ENCODE data around the gene HSPA2. TPM values are rescaled to one million over a fixed set of nuclear protein-coding genes. Genes with fewer than 3 reads are reported as not detected.
"Not testable (repeated sequence)": the region's sequence is repeated elsewhere in the genome, so short reads cannot be mapped to it uniquely, and the experiment has no call there.

The HSPA2 gene
- total RNA-seq, 1 experiment from 2014 or later, result 0.15 TPM

GRCh38 chr14:64561631-64562030 lies 21.1 kb downstream of the HSPA2 start:
- Histone ChIP-seq H3K9me3 (ENCODE audit: low read length) (no peaks in the 10 kb centered on the region), H3K27ac (ENCODE audit: low read length) (no peak overlapping the region), H3K79me2 (ENCODE audit: low read length) (no peaks in the 10 kb centered on the region), H3K4me2 (ENCODE audit: low read depth, low read length, poor library complexity, severe bottlenecking) (no peak overlapping the region), H3K9me2 (replicated peaks; ENCODE audit: insufficient read depth, low read length) (no peaks in the 10 kb centered on the region), H3K4me1 (ENCODE audit: low read length) (no peaks in the 10 kb centered on the region), H3K27me3 (ENCODE audit: low read length) (no peaks in the 10 kb centered on the region), H3K9ac (ENCODE audit: low read length) (no peak overlapping the region), H3K4me3 (ENCODE audit: low read length) (no peak overlapping the region), H3K36me3 (ENCODE audit: insufficient read depth, low read length) (no peaks in the 10 kb centered on the region), H2AFZ (ENCODE audit: low read length) (no peak overlapping the region), H4K20me1 (ENCODE audit: insufficient read depth, low read depth, low read length) (no peaks in the 10 kb centered on the region)
- DNase-seq, result no peak

DNA sequence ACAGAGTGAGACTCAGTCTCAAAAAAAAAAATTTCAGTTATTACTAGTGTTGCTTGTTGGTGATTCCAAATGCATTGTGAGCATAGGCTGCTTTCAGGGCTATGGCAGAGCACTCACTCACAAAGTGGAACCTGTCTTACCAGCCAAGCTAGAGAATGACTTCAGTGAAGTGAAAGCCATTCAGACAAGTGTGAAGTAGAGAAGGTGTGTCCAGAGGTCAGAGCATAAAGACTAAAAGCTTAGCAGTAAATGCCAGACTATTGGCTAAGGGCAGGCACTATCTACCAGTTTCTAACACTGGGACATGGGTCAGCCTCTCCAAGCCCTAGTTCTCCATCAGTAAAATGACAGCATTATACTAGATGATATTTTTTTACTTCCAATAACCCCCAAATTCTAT lies 21.9 kb downstream of the HSPA2 start:
- Histone ChIP-seq H3K9me2 (replicated peaks; ENCODE audit: insufficient read depth, low read length) (no peaks in the 10 kb centered on the region), H2AFZ (ENCODE audit: low read length) (no peak overlapping the region), H3K4me1 (ENCODE audit: low read length) (no peaks in the 10 kb centered on the region), H3K9me3 (ENCODE audit: low read length) (no peaks in the 10 kb centered on the region), H4K20me1 (ENCODE audit: insufficient read depth, low read depth, low read length) (no peaks in the 10 kb centered on the region), H3K36me3 (ENCODE audit: insufficient read depth, low read length) (no peaks in the 10 kb centered on the region), H3K79me2 (ENCODE audit: low read length) (no peaks in the 10 kb centered on the region), H3K27me3 (ENCODE audit: low read length) (no peaks in the 10 kb centered on the region), H3K27ac (ENCODE audit: low read length) (no peak overlapping the region), H3K9ac (ENCODE audit: low read length) (no peak overlapping the region), H3K4me2 (ENCODE audit: low read depth, low read length, poor library complexity, severe bottlenecking) (no peak overlapping the region), H3K4me3 (ENCODE audit: low read length) (no peak overlapping the region)
- no peak for DNase-seq

DNA sequence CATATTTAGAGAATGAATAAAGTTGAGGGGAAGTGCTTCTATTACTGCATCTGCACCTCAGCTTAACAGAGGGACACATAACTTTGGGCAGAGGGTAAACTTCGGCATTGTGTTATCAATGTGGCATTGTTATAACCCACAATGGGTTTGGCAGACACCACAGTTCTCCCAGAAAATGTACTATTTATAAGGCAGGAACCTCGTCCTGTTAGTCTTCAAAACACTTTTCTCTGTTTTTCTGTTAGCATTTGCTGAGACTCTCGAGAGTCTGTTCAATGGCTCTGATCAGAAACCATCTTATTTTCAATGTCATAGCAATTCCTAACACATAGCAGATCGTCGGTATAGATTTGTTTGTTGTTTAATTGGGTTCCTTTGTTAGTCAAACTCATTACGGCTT lies 23.2 kb downstream of the HSPA2 start:
- Histone ChIP-seq H3K4me3 (ENCODE audit: low read length) (no peak overlapping the region), H3K36me3 (ENCODE audit: insufficient read depth, low read length) (no peaks in the 10 kb centered on the region), H3K9ac (ENCODE audit: low read length) (no peak overlapping the region), H4K20me1 (ENCODE audit: insufficient read depth, low read depth, low read length) (no peaks in the 10 kb centered on the region), H3K9me3 (ENCODE audit: low read length) (no peaks in the 10 kb centered on the region), H3K79me2 (ENCODE audit: low read length) (no peaks in the 10 kb centered on the region), H3K4me1 (ENCODE audit: low read length) (no peaks in the 10 kb centered on the region), H3K9me2 (replicated peaks; ENCODE audit: insufficient read depth, low read length) (no peaks in the 10 kb centered on the region), H2AFZ (ENCODE audit: low read length) (no peak overlapping the region), H3K4me2 (ENCODE audit: low read depth, low read length, poor library complexity, severe bottlenecking) (no peak overlapping the region), H3K27ac (ENCODE audit: low read length) (no peak overlapping the region), H3K27me3 (ENCODE audit: low read length) (no peaks in the 10 kb centered on the region)
- DNase-seq, result no peak

DNA sequence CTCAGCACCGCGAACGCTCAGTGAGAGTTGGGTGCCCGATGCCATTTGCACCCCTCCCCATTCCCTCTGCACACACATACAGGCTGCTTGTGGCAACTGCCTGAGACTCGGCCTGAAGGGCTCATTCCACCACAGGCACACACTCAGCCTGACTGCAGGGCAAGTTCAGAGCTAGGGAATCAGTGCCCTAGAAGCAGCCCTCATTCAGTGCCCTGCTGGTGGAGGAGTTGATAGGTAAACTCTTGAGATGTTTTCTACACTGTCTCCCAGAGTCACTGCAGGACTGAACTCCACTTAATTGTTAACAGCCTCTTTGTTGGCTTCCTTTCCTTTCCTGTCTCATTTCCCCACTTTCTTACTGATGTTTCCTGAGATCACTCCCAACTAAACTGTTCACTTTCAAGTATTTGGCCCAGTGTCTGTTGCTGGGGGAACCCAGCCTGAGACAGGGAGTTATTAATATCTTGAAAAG lies 26.1 kb downstream of the HSPA2 start:
- DNase-seq, result no peak
- H2AFZ ChIP-seq (ENCODE audit: low read length), result no peak overlapping the region

GRCh38 chr14:64569138-64569631 lies 28.6 kb downstream of the HSPA2 start:
- Histone ChIP-seq H3K4me3 (ENCODE audit: low read length) (no peak overlapping the region), H2AFZ (ENCODE audit: low read length) (no peak overlapping the region), H3K27ac (ENCODE audit: low read length) (no peak overlapping the region), H3K9me3 (ENCODE audit: low read length) (no peaks in the 10 kb centered on the region), H3K4me1 (ENCODE audit: low read length) (no peaks in the 10 kb centered on the region), H3K79me2 (ENCODE audit: low read length) (no peaks in the 10 kb centered on the region), H3K27me3 (ENCODE audit: low read length) (no peaks in the 10 kb centered on the region), H4K20me1 (ENCODE audit: insufficient read depth, low read depth, low read length) (no peaks in the 10 kb centered on the region), H3K36me3 (ENCODE audit: insufficient read depth, low read length) (no peaks in the 10 kb centered on the region), H3K9me2 (replicated peaks; ENCODE audit: insufficient read depth, low read length) (no peaks in the 10 kb centered on the region), H3K9ac (ENCODE audit: low read length) (no peak overlapping the region), H3K4me2 (ENCODE audit: low read depth, low read length, poor library complexity, severe bottlenecking) (no peak overlapping the region)
- DNase-seq, result no peak

More for the DNA sequence above, 26.1 kb downstream of the HSPA2 start:
- Histone ChIP-seq H3K4me2 (ENCODE audit: low read depth, low read length, poor library complexity, severe bottlenecking) (no peak overlapping the region), H3K4me1 (ENCODE audit: low read length) (no peaks in the 10 kb centered on the region), H3K9ac (ENCODE audit: low read length) (no peak overlapping the region), H3K9me3 (ENCODE audit: low read length) (no peaks in the 10 kb centered on the region), H3K4me3 (ENCODE audit: low read length) (no peak overlapping the region), H3K9me2 (replicated peaks; ENCODE audit: insufficient read depth, low read length) (no peaks in the 10 kb centered on the region), H3K27me3 (ENCODE audit: low read length) (no peaks in the 10 kb centered on the region), H3K27ac (ENCODE audit: low read length) (no peak overlapping the region), H3K79me2 (ENCODE audit: low read length) (no peaks in the 10 kb centered on the region), H3K36me3 (ENCODE audit: insufficient read depth, low read length) (no peaks in the 10 kb centered on the region), H4K20me1 (ENCODE audit: insufficient read depth, low read depth, low read length) (no peaks in the 10 kb centered on the region)

- not testable (repeated sequence) for H3K4me2 ChIP-seq (ENCODE audit: low read depth, low read length, poor library complexity, severe bottlenecking); DNase-seq; H3K4me1 ChIP-seq (ENCODE audit: low read length); H3K9me2 ChIP-seq (replicated peaks; ENCODE audit: insufficient read depth, low read length); H3K4me3 ChIP-seq (ENCODE audit: low read length); H3K9me3 ChIP-seq (ENCODE audit: low read length); H4K20me1 ChIP-seq (ENCODE audit: insufficient read depth, low read depth, low read length); H3K9ac ChIP-seq (ENCODE audit: low read length); H3K27ac ChIP-seq (ENCODE audit: low read length); H3K79me2 ChIP-seq (ENCODE audit: low read length); H3K27me3 ChIP-seq (ENCODE audit: low read length); H2AFZ ChIP-seq (ENCODE audit: low read length); H3K36me3 ChIP-seq (ENCODE audit: insufficient read depth, low read length)
Observed at GRCh38 chr14:64569646-64570045, 29.1 kb downstream of the HSPA2 start.

DNA sequence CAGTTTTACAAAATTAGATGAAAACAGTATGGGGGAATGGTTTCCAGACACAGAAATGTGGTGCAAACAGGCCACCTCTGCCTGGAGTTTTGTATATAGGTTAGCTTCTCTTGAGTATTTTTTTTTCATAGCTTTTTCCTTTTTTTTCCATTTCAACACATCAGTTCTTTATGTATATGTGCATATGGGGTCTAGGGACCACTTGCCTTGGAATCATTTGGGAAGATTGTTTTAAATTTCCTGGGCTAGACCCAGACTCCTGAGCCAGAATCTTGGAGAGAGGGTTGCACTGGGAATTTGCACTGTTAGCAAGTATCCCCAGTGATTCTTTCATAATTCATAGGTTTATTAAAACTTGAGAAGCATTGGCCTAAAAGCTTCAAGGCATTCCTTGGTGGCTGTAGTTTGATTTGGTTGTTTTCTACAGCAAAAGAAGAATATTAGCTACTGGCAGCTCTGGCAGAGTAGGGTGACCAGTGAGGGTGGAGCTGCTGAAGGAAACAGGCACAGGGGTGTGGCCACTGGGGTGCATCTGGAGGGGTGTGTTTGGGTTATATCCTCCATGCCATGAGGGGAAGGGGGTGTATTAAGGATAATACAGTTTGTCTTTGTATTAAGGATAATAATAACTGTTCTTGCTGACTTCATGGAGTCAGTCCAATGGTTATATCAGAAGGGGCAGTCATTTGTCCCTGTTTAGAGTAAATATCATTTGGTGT lies 32.0 kb downstream of the HSPA2 start:
- no peaks in the 10 kb centered on the region for H3K79me2 ChIP-seq (ENCODE audit: low read length)
- no peak for DNase-seq

GRCh38 chr14:64573109-64573508 lies 32.6 kb downstream of the HSPA2 start:
- Histone ChIP-seq H3K9me2 (replicated peaks; ENCODE audit: insufficient read depth, low read length) (no peaks in the 10 kb centered on the region), H2AFZ (ENCODE audit: low read length) (no peak overlapping the region), H3K4me1 (ENCODE audit: low read length) (no peaks in the 10 kb centered on the region), H4K20me1 (ENCODE audit: insufficient read depth, low read depth, low read length) (no peaks in the 10 kb centered on the region), H3K9ac (ENCODE audit: low read length) (no peak overlapping the region), H3K36me3 (ENCODE audit: insufficient read depth, low read length) (no peaks in the 10 kb centered on the region), H3K79me2 (ENCODE audit: low read length) (no peaks in the 10 kb centered on the region), H3K27me3 (ENCODE audit: low read length) (no peaks in the 10 kb centered on the region), H3K4me2 (ENCODE audit: low read depth, low read length, poor library complexity, severe bottlenecking) (no peak overlapping the region), H3K4me3 (ENCODE audit: low read length) (no peak overlapping the region), H3K27ac (ENCODE audit: low read length) (no peak overlapping the region), H3K9me3 (ENCODE audit: low read length) (no peaks in the 10 kb centered on the region)
- DNase-seq, result no peak

More for the DNA sequence above, 32.0 kb downstream of the HSPA2 start:
- H3K27ac ChIP-seq (ENCODE audit: low read length), result no peak overlapping the region
- H3K4me3 ChIP-seq (ENCODE audit: low read length), result no peak overlapping the region
- H3K4me1 ChIP-seq (ENCODE audit: low read length), result no peaks in the 10 kb centered on the region
- no peak overlapping the region for H2AFZ ChIP-seq (ENCODE audit: low read length)
- no peaks in the 10 kb centered on the region for H3K36me3 ChIP-seq (ENCODE audit: insufficient read depth, low read length)
- no peaks in the 10 kb centered on the region for H3K9me3 ChIP-seq (ENCODE audit: low read length)
- H4K20me1 ChIP-seq (ENCODE audit: insufficient read depth, low read depth, low read length), result no peaks in the 10 kb centered on the region
- H3K4me2 ChIP-seq (ENCODE audit: low read depth, low read length, poor library complexity, severe bottlenecking), result no peak overlapping the region
- no peaks in the 10 kb centered on the region for H3K27me3 ChIP-seq (ENCODE audit: low read length)
- H3K9ac ChIP-seq (ENCODE audit: low read length), result no peak overlapping the region
- no peaks in the 10 kb centered on the region for H3K9me2 ChIP-seq (replicated peaks; ENCODE audit: insufficient read depth, low read length)
